Measurements from ENCODE around the gene GBP7. TPM values are rescaled to one million over a fixed set of nuclear protein-coding genes. Genes with fewer than 3 reads are reported as not detected.

Gene GBP7
- total RNA-seq, 1 experiment from 2014 or later = not detected

- TF ChIP-seq, protein P1, sequence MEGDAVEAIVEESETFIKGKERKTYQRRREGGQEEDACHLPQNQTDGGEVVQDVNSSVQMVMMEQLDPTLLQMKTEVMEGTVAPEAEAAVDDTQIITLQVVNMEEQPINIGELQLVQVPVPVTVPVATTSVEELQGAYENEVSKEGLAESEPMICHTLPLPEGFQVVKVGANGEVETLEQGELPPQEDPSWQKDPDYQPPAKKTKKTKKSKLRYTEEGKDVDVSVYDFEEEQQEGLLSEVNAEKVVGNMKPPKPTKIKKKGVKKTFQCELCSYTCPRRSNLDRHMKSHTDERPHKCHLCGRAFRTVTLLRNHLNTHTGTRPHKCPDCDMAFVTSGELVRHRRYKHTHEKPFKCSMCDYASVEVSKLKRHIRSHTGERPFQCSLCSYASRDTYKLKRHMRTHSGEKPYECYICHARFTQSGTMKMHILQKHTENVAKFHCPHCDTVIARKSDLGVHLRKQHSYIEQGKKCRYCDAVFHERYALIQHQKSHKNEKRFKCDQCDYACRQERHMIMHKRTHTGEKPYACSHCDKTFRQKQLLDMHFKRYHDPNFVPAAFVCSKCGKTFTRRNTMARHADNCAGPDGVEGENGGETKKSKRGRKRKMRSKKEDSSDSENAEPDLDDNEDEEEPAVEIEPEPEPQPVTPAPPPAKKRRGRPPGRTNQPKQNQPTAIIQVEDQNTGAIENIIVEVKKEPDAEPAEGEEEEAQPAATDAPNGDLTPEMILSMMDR (IDR thresholded peaks at IDR 0.05; ENCODE audit: unreplicated experiment) = no peak
- DNase-seq (ENCODE audit: unreplicated experiment) = no peak
- intact Hi-C loops (cut with micrococcal nuclease) = no loop called here
- CTCF ChIA-PET = no interaction called here
- POLR2A ChIA-PET = no interaction called here
- H3K36me3 Mint-ChIP-seq (ENCODE audit: insufficient read depth, unreplicated experiment) = no peaks in the 10 kb centered on the region
- H3K4me1 Mint-ChIP-seq (ENCODE audit: insufficient read depth, unreplicated experiment) = no peaks in the 10 kb centered on the region
- H3K9me3 Mint-ChIP-seq (ENCODE audit: unreplicated experiment) = no peaks in the 10 kb centered on the region
- no peak overlapping the region for H3K27ac Mint-ChIP-seq (ENCODE audit: low read depth, unreplicated experiment)
- no peaks in the 10 kb centered on the region for H3K27me3 Mint-ChIP-seq (ENCODE audit: insufficient read depth, unreplicated experiment)
- H3K4me3 Mint-ChIP-seq (ENCODE audit: unreplicated experiment) = no peak overlapping the region
- BruUV-seq (replicated peaks) = no TSS peak
Observed at GRCh38 chr1:89166705-89167104, 9.1 kb downstream of the GBP7 start.

DNA sequence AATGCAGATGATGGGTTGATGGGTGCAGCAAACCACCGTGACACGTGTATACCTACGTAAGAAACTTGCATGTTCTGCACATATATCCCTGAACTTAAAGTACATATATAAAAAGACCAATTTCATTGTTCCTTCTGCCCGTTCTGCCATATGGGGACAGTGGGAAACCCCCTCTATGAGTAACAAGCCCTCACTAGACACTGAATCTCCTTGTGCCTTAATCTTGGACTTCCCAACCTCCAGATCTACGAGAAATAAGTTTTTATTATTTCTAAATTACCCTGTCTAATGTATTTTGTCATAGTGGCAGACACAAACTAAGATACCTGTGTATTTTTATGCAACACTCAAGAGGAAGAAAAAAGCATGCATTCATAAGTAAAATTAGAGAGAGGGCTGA lies 10.0 kb downstream of the GBP7 start:
- H3K9me3 Mint-ChIP-seq (ENCODE audit: unreplicated experiment) = no peaks in the 10 kb centered on the region
- no peaks in the 10 kb centered on the region for H3K4me1 Mint-ChIP-seq (ENCODE audit: insufficient read depth, unreplicated experiment)
- H3K27ac Mint-ChIP-seq (ENCODE audit: low read depth, unreplicated experiment) = no peak overlapping the region
- intact Hi-C loops (cut with micrococcal nuclease) = no loop called here
- H3K4me3 Mint-ChIP-seq (ENCODE audit: unreplicated experiment) = no peak overlapping the region
- no peaks in the 10 kb centered on the region for H3K27me3 Mint-ChIP-seq (ENCODE audit: insufficient read depth, unreplicated experiment)
- POLR2A ChIA-PET = no interaction called here
- CTCF ChIA-PET = no interaction called here
- TF ChIP-seq, protein P1 (IDR thresholded peaks at IDR 0.05; ENCODE audit: unreplicated experiment) = no peak
- BruUV-seq (replicated peaks) = no TSS peak
- DNase-seq (ENCODE audit: unreplicated experiment) = no peak
- H3K36me3 Mint-ChIP-seq (ENCODE audit: insufficient read depth, unreplicated experiment) = no peaks in the 10 kb centered on the region

- POLR2A ChIA-PET = no interaction called here
- TF ChIP-seq, protein P1 (IDR thresholded peaks at IDR 0.05; ENCODE audit: unreplicated experiment) = no peak
- no peak for DNase-seq (ENCODE audit: unreplicated experiment)
- H3K4me1 Mint-ChIP-seq (ENCODE audit: insufficient read depth, unreplicated experiment) = no peaks in the 10 kb centered on the region
- no peaks in the 10 kb centered on the region for H3K27me3 Mint-ChIP-seq (ENCODE audit: insufficient read depth, unreplicated experiment)
- intact Hi-C loops (cut with micrococcal nuclease) = no loop called here
- CTCF ChIA-PET = no interaction called here
- no TSS peak for BruUV-seq (replicated peaks)
- H3K36me3 Mint-ChIP-seq (ENCODE audit: insufficient read depth, unreplicated experiment) = no peaks in the 10 kb centered on the region
- H3K27ac Mint-ChIP-seq (ENCODE audit: low read depth, unreplicated experiment) = no peak overlapping the region
- no peaks in the 10 kb centered on the region for H3K9me3 Mint-ChIP-seq (ENCODE audit: unreplicated experiment)
- H3K4me3 Mint-ChIP-seq (ENCODE audit: unreplicated experiment) = no peak overlapping the region
Observed at GRCh38 chr1:89151047-89151446, 24.8 kb downstream of the GBP7 start.

- TF ChIP-seq, protein P1 (IDR thresholded peaks at IDR 0.05; ENCODE audit: unreplicated experiment) = no peak
- CTCF ChIA-PET = interaction anchor here (0.6 to 2.3 kb wide), 6 partner anchors 63 to 284 kb away, joined by 3 to 12 read pairs (median 3); no protein-coding TSS in a partner anchor
- Mint-ChIP-seq H3K27me3 (ENCODE audit: insufficient read depth, unreplicated experiment) (no peaks in the 10 kb centered on the region), H3K4me3 (ENCODE audit: unreplicated experiment) (no peak overlapping the region), H3K27ac (ENCODE audit: low read depth, unreplicated experiment) (no peak overlapping the region), H3K36me3 (ENCODE audit: insufficient read depth, unreplicated experiment) (no peaks in the 10 kb centered on the region), H3K4me1 (ENCODE audit: insufficient read depth, unreplicated experiment) (no peaks in the 10 kb centered on the region), H3K9me3 (ENCODE audit: unreplicated experiment) (no peaks in the 10 kb centered on the region)
- intact Hi-C loops (cut with micrococcal nuclease) = loop anchor here (2.0 kb wide), 1 partner anchor 65 kb away; no protein-coding TSS in a partner anchor
- POLR2A ChIA-PET = no interaction called here
- no peak for DNase-seq (ENCODE audit: unreplicated experiment)
- no TSS peak for BruUV-seq (replicated peaks)
Observed at GRCh38 chr1:89149976-89150375, 25.8 kb downstream of the GBP7 start.
